ENCODE data around the gene DEFB114.

- no peak for TF ChIP-seq EZH2phosphoT487 (IDR thresholded peaks at IDR 0.05; ENCODE audit: insufficient read depth, low read depth)
- TF ChIP-seq EZH2 (IDR thresholded peaks at IDR 0.05; ENCODE audit: insufficient read depth, poor library complexity, severe bottlenecking): no peak
Observed at GRCh38 chr6:49929340-49929739, 34.6 kb downstream of the DEFB114 start.
